Measurements from ENCODE around the gene LAX1. TPM values are rescaled to one million over a fixed set of nuclear protein-coding genes. Genes with fewer than 3 reads are reported as not detected.
"Not testable (repeated sequence)": the region's sequence is repeated elsewhere in the genome, so short reads cannot be mapped to it uniquely, and the experiment has no call there.

The LAX1 gene
- total RNA-seq, 4 donors from 2014 or later = 1.6 to 9.9 (median 2.7) TPM

DNA sequence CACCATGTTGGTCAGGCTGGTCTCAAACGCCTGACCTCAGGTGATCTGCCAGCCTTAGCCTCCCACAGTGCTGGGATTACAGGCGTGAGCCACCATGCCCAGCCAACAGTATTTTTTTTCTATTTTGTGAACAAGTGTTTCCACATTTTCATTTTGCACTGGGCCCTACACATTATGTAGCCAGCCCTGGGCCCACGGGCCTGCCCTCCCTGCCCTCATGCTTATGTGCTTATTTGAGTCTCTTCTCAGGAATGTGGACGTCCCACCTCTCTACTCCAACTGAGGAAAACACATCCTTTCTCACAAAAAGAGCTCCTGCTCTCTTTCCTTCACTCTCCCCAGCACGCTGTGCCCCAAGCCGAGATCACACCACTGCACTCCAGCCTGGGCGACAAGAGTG lies 17.0 kb downstream of the LAX1 start:
- Histone ChIP-seq H3K4me1 (no peaks in the 10 kb centered on the region), H3K4me3 (no peak overlapping the region), H3K36me3 (no peaks in the 10 kb centered on the region), H3K9me3 (no peaks in the 10 kb centered on the region), H3K27me3 (no peaks in the 10 kb centered on the region), H3K27ac (no peak overlapping the region)
- peak in 1 of 3 donors; percentile 25 for DNase-seq
- TF ChIP-seq CTCF (IDR thresholded peaks at IDR 0.05) (no peak), POLR2A (IDR thresholded peaks at IDR 0.05) (no peak)

DNA sequence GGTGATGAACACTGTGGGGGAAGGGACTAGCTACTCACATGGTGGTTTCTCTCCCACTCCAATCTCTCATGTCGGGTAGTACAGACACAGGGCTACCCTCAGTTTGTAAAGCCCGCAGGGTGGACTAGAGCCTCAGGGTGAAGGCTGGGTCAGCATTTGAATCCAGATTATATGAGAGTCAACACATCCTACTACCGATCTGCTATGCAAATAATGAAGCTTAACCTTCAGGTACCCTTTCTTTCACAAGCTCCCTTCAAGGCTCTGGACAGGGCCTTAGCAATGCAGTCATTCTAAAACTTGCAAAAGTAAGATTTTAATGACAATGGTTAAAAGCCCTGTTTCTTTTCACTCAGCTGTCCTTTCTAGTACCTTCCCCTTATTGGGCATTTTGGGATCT lies 25.0 kb downstream of the LAX1 start:
- Histone ChIP-seq H3K27me3 (no peaks in the 10 kb centered on the region), H3K27ac (no peak overlapping the region), H3K4me3 (no peak overlapping the region), H3K9me3 (no peaks in the 10 kb centered on the region), H3K36me3 (no peaks in the 10 kb centered on the region), H3K4me1 (no peaks in the 10 kb centered on the region)
- TF ChIP-seq CTCF (IDR thresholded peaks at IDR 0.05) (no peak), POLR2A (IDR thresholded peaks at IDR 0.05) (no peak)
- no peak for DNase-seq

GRCh38 chr1:203791498-203791897 lies 26.5 kb downstream of the LAX1 start:
- TF ChIP-seq CTCF (IDR thresholded peaks at IDR 0.05) = no peak
- H3K4me1 ChIP-seq = no peaks in the 10 kb centered on the region
- no peaks in the 10 kb centered on the region for H3K9me3 ChIP-seq
- H3K4me3 ChIP-seq = no peak overlapping the region
- no peak for DNase-seq
- H3K27ac ChIP-seq = no peak overlapping the region
- no peaks in the 10 kb centered on the region for H3K36me3 ChIP-seq
- H3K27me3 ChIP-seq = no peaks in the 10 kb centered on the region

GRCh38 chr1:203792486-203792885 lies 27.5 kb downstream of the LAX1 start:
- TF ChIP-seq POLR2A (IDR thresholded peaks at IDR 0.05) (no peak), CTCF (IDR thresholded peaks at IDR 0.05) (no peak)
- no peaks in the 10 kb centered on the region for H3K27me3 ChIP-seq
- no peaks in the 10 kb centered on the region for H3K9me3 ChIP-seq
- no peak overlapping the region for H3K4me3 ChIP-seq
- H3K4me1 ChIP-seq = peaks cover 0 to 8% (median 2%) of the 10 kb centered on the region in 4 donors
- no peaks in the 10 kb centered on the region for H3K36me3 ChIP-seq
- no peak for DNase-seq
- no peak overlapping the region for H3K27ac ChIP-seq

DNA sequence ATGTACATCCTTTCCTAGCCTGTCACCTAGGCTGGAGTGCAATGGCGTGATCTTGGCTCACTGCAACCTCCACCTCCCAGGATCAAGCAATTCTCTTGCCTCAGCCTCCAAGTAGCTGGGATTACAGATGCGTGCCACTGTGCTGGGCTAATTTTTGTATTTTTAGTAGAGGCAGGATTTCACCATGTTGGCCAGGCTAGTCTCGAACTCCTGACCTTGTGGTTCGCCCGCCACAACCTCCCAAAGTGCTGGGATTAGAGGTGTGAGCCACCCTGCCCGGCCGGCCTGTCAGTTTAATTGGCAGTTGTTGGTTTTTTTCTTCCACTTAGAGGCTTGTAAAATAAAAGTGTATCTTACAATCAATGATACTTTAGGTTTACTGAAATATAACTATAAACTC lies 28.6 kb downstream of the LAX1 start:
- H3K4me1 ChIP-seq = peaks cover 0 to 18% (median 2%) of the 10 kb centered on the region in 4 donors
- H3K27ac ChIP-seq, H3K4me3 ChIP-seq, H3K36me3 ChIP-seq, H3K27me3 ChIP-seq, H3K9me3 ChIP-seq, DNase-seq: not testable (repeated sequence)

DNA sequence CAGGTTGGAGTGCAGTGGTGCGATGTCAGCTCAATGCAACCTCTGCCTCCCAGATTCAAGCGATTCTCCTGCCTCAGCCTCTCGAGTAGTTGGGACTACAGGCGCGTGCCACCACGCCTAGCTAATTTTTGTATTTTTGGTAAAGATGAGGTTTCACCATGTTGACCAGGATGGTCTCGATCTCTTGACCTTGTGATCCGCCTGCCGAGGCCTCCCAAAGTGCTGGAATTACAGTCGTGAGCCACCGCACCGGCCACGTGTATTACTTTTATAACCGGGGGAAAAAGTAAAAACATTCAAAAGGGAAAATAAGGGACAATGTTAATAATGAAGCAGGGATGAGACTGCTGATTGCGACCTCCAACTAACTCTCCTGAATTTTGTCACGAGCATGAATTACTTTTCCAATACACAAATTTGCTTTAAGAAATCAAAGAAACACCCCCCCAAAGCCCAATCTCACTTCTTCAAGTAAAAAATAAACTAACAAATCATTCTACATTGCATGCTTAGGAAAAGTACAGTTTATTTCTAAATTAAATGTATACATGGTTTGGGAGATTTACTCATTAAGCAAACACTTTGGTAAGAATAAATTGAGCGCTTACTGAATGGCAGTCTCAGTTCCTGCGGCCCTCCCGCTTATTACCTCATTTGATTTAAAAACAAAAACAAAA lies 29.9 kb downstream of the LAX1 start:
- DNase-seq = no peak
- Histone ChIP-seq H3K4me1 (peaks cover 0 to 20% (median 4%) of the 10 kb centered on the region in 4 donors), H3K27ac (peak overlapping the region; percentile 62 to 96 (median 94)), H3K27me3 (no peaks in the 10 kb centered on the region), H3K36me3 (peaks cover 0 to 3% (median 0%) of the 10 kb centered on the region in 3 donors), H3K9me3 (no peaks in the 10 kb centered on the region), H3K4me3 (peak overlapping the region; percentile 72 to 91 (median 80))
- no peak for TF ChIP-seq CTCF (IDR thresholded peaks at IDR 0.05)
- TF ChIP-seq POLR2A (IDR thresholded peaks at IDR 0.05) = no peak
